ENCODE results near the gene SLC39A11. TPM values are rescaled to one million over a fixed set of nuclear protein-coding genes. Genes with fewer than 3 reads are reported as not detected.

SLC39A11 gene
- total RNA-seq, 2 experiments from 2014 or later = 25.6 to 51.5 TPM

GRCh38 chr17:72967277-72967970 lies 125.1 kb downstream of the SLC39A11 start:
- Histone ChIP-seq H2AFZ (ENCODE audit: low read length) (no peak overlapping the region), H3K27ac (ENCODE audit: low read depth, low read length, poor library complexity, severe bottlenecking) (no peak overlapping the region), H3K4me2 (ENCODE audit: low read length) (no peak overlapping the region), H3K36me3 (ENCODE audit: insufficient read depth, low read length) (no peaks in the 10 kb centered on the region), H3K9me3 (ENCODE audit: low read length) (no peaks in the 10 kb centered on the region), H3K79me2 (ENCODE audit: insufficient read depth, low read depth, low read length) (no peaks in the 10 kb centered on the region), H4K20me1 (ENCODE audit: insufficient read depth, low read length) (no peaks in the 10 kb centered on the region), H3K4me1 (ENCODE audit: insufficient read depth, low read length, poor library complexity, severe bottlenecking) (peaks cover 23% of the 10 kb centered on the region), H3K9me2 (ENCODE audit: insufficient read depth, low read length) (no peaks in the 10 kb centered on the region), H3K4me3 (ENCODE audit: low read depth, low read length, poor library complexity, severe bottlenecking) (no peak overlapping the region)
- TF ChIP-seq CTCF (conservative IDR thresholded peaks at IDR 0.05; ENCODE audit: low read length) = no peak
- no peak for TF ChIP-seq EZH2phosphoT487 (IDR thresholded peaks at IDR 0.05; ENCODE audit: borderline replicate concordance, low read depth, low read length)
- intact Hi-C loops (cut with micrococcal nuclease; ENCODE audit: unreplicated experiment) = no loop called here
- POLR2A ChIA-PET = interaction anchor here (0.6 to 0.9 kb wide), 3 partner anchors 98 to 242 kb away, joined by 3 to 4 read pairs (median 3); no protein-coding TSS in a partner anchor
- CTCF ChIA-PET (ENCODE audit: unreplicated experiment) = interaction anchor here (0.9 kb wide), 1 partner anchor 240 kb away, joined by 4 read pairs; no protein-coding TSS in a partner anchor
- no TSS peak for BruUV-seq (replicated peaks)
- no peak for DNase-seq (ENCODE audit: low spot score)

DNA sequence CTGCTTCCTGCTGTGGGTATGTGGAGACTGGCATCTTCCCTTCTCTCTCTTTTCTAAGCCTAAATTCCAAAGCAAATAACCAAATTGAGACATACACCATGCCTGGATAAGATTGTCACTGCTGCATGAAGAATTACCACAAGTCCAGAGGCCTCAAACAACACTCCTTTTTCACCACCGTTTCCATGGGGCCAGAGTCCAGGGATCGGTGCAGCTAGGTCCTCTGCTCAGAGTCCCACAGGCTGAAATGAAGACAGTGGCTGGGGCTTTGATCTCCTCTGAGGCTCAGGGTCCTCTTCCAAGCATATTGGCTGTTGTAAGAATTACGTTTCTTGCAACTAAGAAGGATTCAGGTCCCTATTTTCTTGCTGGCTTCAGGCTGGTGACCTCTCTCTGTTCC lies 130.4 kb downstream of the SLC39A11 start:
- POLR2A ChIA-PET = interaction anchor here (1.2 kb wide), 1 partner anchor 38 kb away, joined by 3 read pairs; no protein-coding TSS in a partner anchor

More for the DNA sequence above, 130.4 kb downstream of the SLC39A11 start:
- Histone ChIP-seq H4K20me1 (ENCODE audit: insufficient read depth, low read length) (no peaks in the 10 kb centered on the region), H3K4me2 (ENCODE audit: low read length) (no peak overlapping the region), H3K9me2 (ENCODE audit: insufficient read depth, low read length) (no peaks in the 10 kb centered on the region), H3K27ac (ENCODE audit: low read depth, low read length, poor library complexity, severe bottlenecking) (no peak overlapping the region), H3K4me3 (ENCODE audit: low read depth, low read length, poor library complexity, severe bottlenecking) (no peak overlapping the region), H3K79me2 (ENCODE audit: insufficient read depth, low read depth, low read length) (no peaks in the 10 kb centered on the region), H3K4me1 (ENCODE audit: insufficient read depth, low read length, poor library complexity, severe bottlenecking) (peaks cover under 1% of the 10 kb centered on the region), H2AFZ (ENCODE audit: low read length) (no peak overlapping the region), H3K9me3 (ENCODE audit: low read length) (no peaks in the 10 kb centered on the region), H3K36me3 (ENCODE audit: insufficient read depth, low read length) (no peaks in the 10 kb centered on the region)
- no TSS peak for BruUV-seq (replicated peaks)
- DNase-seq (ENCODE audit: low spot score) = no peak
- intact Hi-C loops (cut with micrococcal nuclease; ENCODE audit: unreplicated experiment) = no loop called here
- TF ChIP-seq EZH2phosphoT487 (IDR thresholded peaks at IDR 0.05; ENCODE audit: borderline replicate concordance, low read depth, low read length) (no peak), CTCF (conservative IDR thresholded peaks at IDR 0.05; ENCODE audit: low read length) (no peak)
- CTCF ChIA-PET (ENCODE audit: unreplicated experiment) = no interaction called here

All from OCI-LY7 (cell line).